OCI-LY7 (cell line): ENCODE measurements around the gene AOX1. TPM values are rescaled to one million over a fixed set of nuclear protein-coding genes. Genes with fewer than 3 reads are reported as not detected.
"Not testable (repeated sequence)": the region's sequence is repeated elsewhere in the genome, so short reads cannot be mapped to it uniquely, and the experiment has no call there.

Experiments
- BruUV-seq: library from RNA; stranded (reverse); fragments of 400-500 nt; replicated peaks from 2 replicates; lab custom pipeline; 2021; lab: Mats Ljungman, UMichigan
- CTCF ChIA-PET: fragments of 300-600 bp; sonication (Branson Sonifier 250); formaldehyde crosslinking; loops from one replicate; lab custom pipeline; 2022; ENCODE audit warnings: antibody characterized with exemption; ENCODE audit not compliant: unreplicated experiment; lab: Charles Lee
- POLR2A ChIA-PET: fragments of 300-600 bp; sonication (Branson Sonifier 250); formaldehyde crosslinking; loops from one replicate; lab custom pipeline; 2022; ENCODE audit warnings: antibody characterized with exemption; lab: Charles Lee
- DNase-seq: peaks from one replicate; pipeline ENCODE4 v3.0.0-alpha.2; 2015; ENCODE audit warnings: low spot score
- H2AFZ ChIP-seq: fragments of 200-600 bp; sonication (generic), shearing (Covaris generic); 2 replicates; pipeline ENCODE4 v1.6.1; 2014; ENCODE audit warnings: mild to moderate bottlenecking, antibody characterized with exemption, low read length, moderate library complexity
- H3K27ac ChIP-seq: fragments of 200-600 bp; sonication (generic); 2 replicates; pipeline ENCODE4 v1.5.1; 2014; ENCODE audit warnings: mixed run types, low read depth, mild to moderate bottlenecking, moderate library complexity, low read length, inconsistent platforms; ENCODE audit not compliant: poor library complexity, severe bottlenecking
- H3K36me3 ChIP-seq: fragments of 200-600 bp; sonication (generic); 2 replicates; pipeline ENCODE4 v1.6.1; 2014; ENCODE audit warnings: mild to moderate bottlenecking, antibody characterized with exemption, low read length, moderate library complexity, mixed read lengths; ENCODE audit not compliant: insufficient read depth
- H3K4me1 ChIP-seq: fragments of 200-600 bp; sonication (generic); 2 replicates; pipeline ENCODE4 v1.5.1; 2014; ENCODE audit warnings: mild to moderate bottlenecking, low read length; ENCODE audit not compliant: insufficient read depth, poor library complexity, severe bottlenecking
- H3K4me2 ChIP-seq: fragments of 200-600 bp; sonication (generic); 2 replicates; pipeline ENCODE4 v1.6.1; 2014; ENCODE audit warnings: mild to moderate bottlenecking, low read length
- H3K4me3 ChIP-seq: fragments of 200-600 bp; sonication (generic); 2 replicates; pipeline ENCODE4 v1.5.1; 2014; ENCODE audit warnings: mild to moderate bottlenecking, low read depth, low read length; ENCODE audit not compliant: poor library complexity, severe bottlenecking
- H3K79me2 ChIP-seq: fragments of 200-600 bp; sonication (generic); 2 replicates; pipeline ENCODE4 v1.6.1; 2016; ENCODE audit warnings: low read depth, mild to moderate bottlenecking, low read length, moderate library complexity, mixed read lengths; ENCODE audit not compliant: insufficient read depth
- H3K9me2 ChIP-seq: fragments of 200-600 bp; sonication (generic); 2 replicates; pipeline ENCODE4 v1.6.1; 2016; ENCODE audit warnings: mild to moderate bottlenecking, low read length, mixed read lengths; ENCODE audit not compliant: insufficient read depth
- H3K9me3 ChIP-seq: fragments of 200-600 bp; sonication (generic); 2 replicates; pipeline ENCODE4 v1.6.1; 2014; ENCODE audit warnings: mild to moderate bottlenecking, mixed run types, low read length, mixed read lengths
- H4K20me1 ChIP-seq: fragments of 200-600 bp; sonication (generic); 2 replicates; pipeline ENCODE4 v1.6.1; 2014; ENCODE audit warnings: mild to moderate bottlenecking, antibody characterized with exemption, low read length, moderate library complexity, mixed read lengths; ENCODE audit not compliant: insufficient read depth
- CTCF ChIP-seq: fragments of 200-600 bp; sonication (generic); conservative IDR thresholded peaks from 2 replicates; pipeline ENCODE4 v1.5.1; 2014; ENCODE audit warnings: mild to moderate bottlenecking, antibody characterized with exemption, low read length, moderate library complexity, mixed read lengths
- EZH2phosphoT487 ChIP-seq: fragments of 200-600 bp; sonication (generic); IDR thresholded peaks from 2 replicates; pipeline ENCODE4 v1.6.1; 2018; ENCODE audit warnings: low read depth, borderline replicate concordance, mild to moderate bottlenecking, mixed run types, antibody characterized with exemption, low read length, moderate library complexity, mixed read lengths
- intact Hi-C: fragments of 100-400 bp; cut with micrococcal nuclease; formaldehyde crosslinking; loops from one replicate; pipeline ENCODE4 v1.10.0; 2022; ENCODE audit not compliant: unreplicated experiment
- total RNA-seq, 2 experiments: library from RNA; depleted of rRNA in 1 of 2; stranded (reverse); fragments of >200 nt in 1 of 2; shearing (Covaris generic) in 1 of 2; gene quantifications; 2 replicates each; pipeline ENCODE4 v1.2.3, GENCODE V29; 2014 to 2022

The AOX1 gene
- total RNA-seq, 2 experiments from 2014 or later, result 0.06 TPM; not detected in 1

GRCh38 chr2:200625958-200626363 lies 40.1 kb downstream of the AOX1 start:
- H3K4me3 ChIP-seq, result no peak overlapping the region
- ChIA-PET CTCF (no interaction called here), POLR2A (interaction anchor here (0.6 to 1.2 kb wide), 3 partner anchors 9 to 1280 kb away, joined by 3 to 5 read pairs (median 4); no protein-coding TSS in a partner anchor)
- H3K36me3 ChIP-seq, result no peaks in the 10 kb centered on the region
- H3K9me3 ChIP-seq, result no peaks in the 10 kb centered on the region
- no peaks in the 10 kb centered on the region for H4K20me1 ChIP-seq
- no peaks in the 10 kb centered on the region for H3K79me2 ChIP-seq
- intact Hi-C loops, result no loop called here
- no peaks in the 10 kb centered on the region for H3K9me2 ChIP-seq
- no TSS peak for BruUV-seq
- no peak overlapping the region for H2AFZ ChIP-seq
- H3K27ac ChIP-seq, result no peak overlapping the region
- TF ChIP-seq EZH2phosphoT487, result no peak
- no peak for TF ChIP-seq CTCF
- H3K4me2 ChIP-seq, result no peak overlapping the region
- no peaks in the 10 kb centered on the region for H3K4me1 ChIP-seq
- no peak for DNase-seq

GRCh38 chr2:200627110-200627770 lies 41.4 kb downstream of the AOX1 start:
- H3K27ac ChIP-seq, result no peak overlapping the region
- DNase-seq, result no peak
- intact Hi-C loops, result no loop called here
- no peaks in the 10 kb centered on the region for H3K4me1 ChIP-seq
- CTCF ChIA-PET, result no interaction called here
- H3K36me3 ChIP-seq, result no peaks in the 10 kb centered on the region
- no TSS peak for BruUV-seq
- H3K9me2 ChIP-seq, result no peaks in the 10 kb centered on the region
- no peaks in the 10 kb centered on the region for H4K20me1 ChIP-seq
- no peak overlapping the region for H3K4me3 ChIP-seq
- H3K9me3 ChIP-seq, result no peaks in the 10 kb centered on the region
- no peak overlapping the region for H2AFZ ChIP-seq
- H3K4me2 ChIP-seq, result no peak overlapping the region
- POLR2A ChIA-PET, result no interaction called here
- H3K79me2 ChIP-seq, result no peaks in the 10 kb centered on the region
- TF ChIP-seq CTCF, result no peak
- no peak for TF ChIP-seq EZH2phosphoT487

GRCh38 chr2:200628461-200628860 lies 42.6 kb downstream of the AOX1 start:
- CTCF ChIA-PET, H3K9me2 ChIP-seq, H3K4me1 ChIP-seq, H3K4me3 ChIP-seq, POLR2A ChIA-PET, H3K27ac ChIP-seq, H2AFZ ChIP-seq, DNase-seq, H4K20me1 ChIP-seq, H3K4me2 ChIP-seq, H3K36me3 ChIP-seq, BruUV-seq, H3K79me2 ChIP-seq, H3K9me3 ChIP-seq, intact Hi-C loops: not testable (repeated sequence)
